NCI-H128 (cell line): ENCODE measurements around the gene NIFK.
"Not testable (repeated sequence)": the region's sequence is repeated elsewhere in the genome, so short reads cannot be mapped to it uniquely, and the experiment has no call there.

Source experiments
- DNase-seq: peaks from one replicate; lab custom pipeline; 2025; ENCODE audit not compliant: unreplicated experiment; lab: John Stamatoyannopoulos, UW

The NIFK gene

GRCh38 chr2:121735518-121736074 is 1.1 kb downstream of the NIFK start:
- DNase-seq = no peak

DNA sequence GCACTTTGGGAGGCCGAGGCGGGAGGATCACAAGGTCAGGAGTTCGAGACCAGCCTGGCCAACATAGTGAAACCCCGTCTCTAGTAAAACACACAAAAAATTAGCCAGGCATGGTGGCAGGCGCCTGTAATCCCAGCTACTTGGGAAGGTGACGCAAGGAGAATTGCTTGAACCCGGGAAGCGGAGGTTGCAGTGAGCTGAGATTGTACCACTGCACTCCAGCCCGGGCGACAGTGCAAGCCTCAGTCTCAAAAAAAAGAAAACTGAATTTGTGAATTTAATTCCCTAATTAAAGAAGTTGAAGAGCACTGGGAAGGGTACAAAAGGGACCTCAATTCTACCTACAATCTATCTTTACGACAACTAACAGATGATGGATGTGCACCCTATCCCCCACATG is 2.1 kb downstream of the NIFK start:
- not testable (repeated sequence) for DNase-seq

- DNase-seq = no peak
Measured at GRCh38 chr2:121731366-121731765, 5.3 kb downstream of the NIFK start.

DNA sequence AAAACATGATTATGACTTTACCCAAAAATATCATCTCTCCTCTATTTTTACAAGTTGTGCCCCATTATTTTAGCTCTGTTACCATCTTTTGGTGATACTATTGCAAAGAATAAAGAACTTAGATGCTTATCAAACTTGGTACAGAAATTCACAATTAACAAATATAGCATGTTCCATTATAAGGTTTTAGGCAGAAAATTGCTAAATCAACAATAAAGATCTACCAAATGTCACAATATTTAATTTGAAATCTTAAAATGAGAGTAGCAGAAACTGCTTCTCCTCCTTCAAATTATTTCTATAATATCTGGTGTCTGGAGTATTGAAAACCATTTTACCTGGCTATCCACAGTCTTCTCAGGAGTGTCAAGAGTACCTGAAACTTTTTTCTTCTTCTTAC is 8.7 kb downstream of the NIFK start:
- DNase-seq = no peak

GRCh38 chr2:121727332-121727731 is 9.3 kb downstream of the NIFK start:
- no peak for DNase-seq

- no peak for DNase-seq
Measured at GRCh38 chr2:121723316-121723715, 13.4 kb downstream of the NIFK start.

GRCh38 chr2:121722479-121722878 is 14.2 kb downstream of the NIFK start:
- DNase-seq = no peak

DNA sequence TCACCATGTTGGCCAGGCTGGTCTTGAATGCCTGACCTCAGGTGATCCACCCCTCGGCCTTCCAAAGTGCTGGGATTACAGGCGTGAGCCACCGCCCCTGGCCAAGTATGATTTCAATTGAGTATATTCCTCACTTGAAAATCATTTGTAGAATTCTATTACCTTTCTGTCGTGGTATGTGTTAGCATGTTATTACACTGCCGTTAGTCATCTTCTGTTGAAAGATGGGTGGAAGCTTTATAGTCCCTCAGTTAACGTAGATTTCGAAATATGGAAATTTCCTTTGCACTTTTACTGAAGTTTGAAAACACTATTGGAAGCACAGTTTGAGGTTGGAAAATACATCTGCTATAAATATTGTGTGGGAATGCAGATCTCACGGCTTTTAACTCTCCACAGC is 14.7 kb downstream of the NIFK start:
- DNase-seq = no peak

- no peak for DNase-seq
Measured at GRCh38 chr2:121717529-121717928, 19.1 kb downstream of the NIFK start.

DNA sequence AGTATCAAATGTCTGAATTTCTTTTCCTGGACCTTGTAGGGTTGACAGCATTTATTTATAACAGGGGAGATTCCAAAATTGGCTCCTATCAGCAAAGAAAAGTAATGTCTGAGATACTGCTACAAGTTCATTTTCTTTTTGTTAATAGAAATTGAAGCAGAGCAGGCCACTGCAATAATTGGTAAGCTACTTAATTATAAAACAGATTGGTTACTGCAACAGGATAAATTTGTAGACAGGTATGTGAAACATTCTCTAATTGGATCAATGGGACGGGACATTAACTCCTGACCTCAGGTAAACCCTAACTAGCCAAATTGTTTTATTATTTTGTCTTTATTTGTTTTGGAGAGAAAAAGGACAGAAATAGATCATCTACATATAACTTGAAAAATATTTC is 20.5 kb downstream of the NIFK start:
- DNase-seq = no peak

DNA sequence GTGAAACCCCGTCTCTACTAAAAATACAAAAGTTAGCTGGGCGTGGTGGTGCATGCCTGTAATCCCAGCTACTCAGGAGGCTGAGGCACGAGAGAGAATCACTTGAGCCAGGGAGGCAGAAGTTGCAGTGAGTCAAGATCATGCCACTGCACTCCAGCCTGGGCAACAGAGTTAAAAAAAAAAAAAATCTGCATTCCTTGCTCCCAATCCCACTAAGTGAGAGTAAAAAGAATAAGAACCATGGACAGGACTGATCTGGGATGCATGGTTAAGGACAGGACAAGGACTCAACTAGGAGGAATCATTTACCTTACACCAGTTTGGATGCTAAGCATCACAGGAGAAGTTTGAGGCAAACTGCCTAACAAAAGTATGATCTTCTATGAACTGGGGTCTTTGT is 25.2 kb downstream of the NIFK start:
- DNase-seq = not testable (repeated sequence)

GRCh38 chr2:121710470-121711170 is 26.1 kb downstream of the NIFK start:
- no peak for DNase-seq

GRCh38 chr2:121709776-121710469 is 26.8 kb downstream of the NIFK start:
- DNase-seq = no peak

DNA sequence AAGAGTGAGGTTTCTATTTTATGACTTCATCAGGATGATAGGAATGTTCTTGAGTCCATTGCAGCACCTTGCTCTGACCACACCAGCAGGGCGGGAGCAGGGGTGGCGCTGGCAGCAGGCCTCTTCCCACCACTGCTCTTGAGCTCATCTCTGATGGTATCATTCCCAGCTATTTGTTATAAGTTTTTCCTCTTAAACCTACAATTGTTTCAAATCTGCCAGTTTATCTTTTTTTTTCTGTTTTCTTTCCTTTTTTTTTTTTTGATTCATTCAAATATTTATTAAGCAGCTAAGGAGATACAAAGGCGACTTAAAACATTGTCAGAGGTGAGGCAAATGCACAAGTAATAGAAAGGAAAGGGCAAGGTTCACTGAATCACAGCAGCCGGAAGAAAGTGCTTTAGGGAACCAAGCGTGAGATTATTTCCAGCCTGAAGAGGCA is 28.7 kb downstream of the NIFK start:
- no peak for DNase-seq

DNA sequence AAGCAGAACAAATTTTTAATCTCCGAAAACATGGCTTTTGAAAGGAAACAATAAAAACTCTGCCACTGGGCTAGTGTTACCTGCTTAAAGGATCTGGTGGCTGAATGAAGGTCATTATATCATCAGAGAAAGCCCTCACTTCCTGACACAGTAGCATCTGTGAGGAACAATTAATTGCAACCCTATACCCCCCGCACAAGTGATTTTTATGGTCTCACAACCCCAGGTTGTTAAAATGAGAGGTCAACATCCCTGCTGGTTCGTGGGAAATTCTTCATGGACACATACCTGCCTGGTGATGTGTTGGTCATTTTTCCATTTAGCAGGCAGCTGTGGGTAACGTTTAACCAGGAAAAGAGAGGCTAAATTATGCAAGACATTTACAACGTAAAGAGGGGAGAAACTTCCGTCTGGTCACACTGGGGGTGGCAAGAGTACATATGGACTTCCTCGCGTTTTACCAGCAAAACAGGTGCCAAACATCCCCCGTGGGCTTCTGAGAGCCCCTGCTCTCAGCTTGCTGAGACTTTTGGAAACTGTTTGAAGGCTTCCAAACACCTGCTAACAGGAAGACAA is 29.2 kb downstream of the NIFK start:
- no peak for DNase-seq

DNA sequence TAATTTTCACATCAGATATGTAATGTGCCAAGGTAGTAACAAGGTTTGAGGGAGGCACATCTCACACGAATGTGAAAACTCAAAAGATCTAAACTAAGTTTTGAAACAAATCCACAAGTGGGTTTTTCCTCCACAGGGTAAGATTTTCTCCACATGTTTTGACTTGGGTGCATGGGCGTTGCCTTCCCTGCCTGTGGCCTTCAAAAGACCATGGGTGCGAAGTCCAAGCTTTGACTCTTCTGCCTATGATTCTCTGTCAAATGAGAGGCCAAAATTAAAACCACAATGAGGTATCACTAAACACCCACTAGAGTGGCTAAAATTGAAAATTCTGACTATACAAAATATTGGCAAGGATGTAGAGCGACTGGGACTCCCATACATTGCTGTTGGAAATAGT is 30.7 kb downstream of the NIFK start:
- DNase-seq = no peak

DNA sequence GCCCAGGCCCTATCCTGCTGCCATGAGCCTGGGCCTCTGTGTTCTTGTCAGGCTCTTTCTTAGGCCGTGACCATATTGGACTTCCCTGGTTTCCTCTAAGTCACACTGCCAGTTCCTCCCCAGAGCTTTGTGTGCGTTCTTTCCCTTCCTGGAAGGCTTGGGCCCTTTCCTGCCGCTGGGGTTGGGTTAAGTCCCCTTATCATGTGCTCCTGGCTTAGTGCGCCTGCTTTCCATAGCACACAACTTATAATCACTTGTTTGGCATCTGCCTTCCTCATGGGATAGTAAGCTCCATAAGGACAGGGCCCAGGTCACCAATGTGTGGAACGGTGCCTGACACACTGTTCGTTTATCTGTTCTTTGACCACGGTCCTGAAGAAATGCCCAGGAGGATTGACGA is 31.3 kb downstream of the NIFK start:
- DNase-seq = no peak

DNA sequence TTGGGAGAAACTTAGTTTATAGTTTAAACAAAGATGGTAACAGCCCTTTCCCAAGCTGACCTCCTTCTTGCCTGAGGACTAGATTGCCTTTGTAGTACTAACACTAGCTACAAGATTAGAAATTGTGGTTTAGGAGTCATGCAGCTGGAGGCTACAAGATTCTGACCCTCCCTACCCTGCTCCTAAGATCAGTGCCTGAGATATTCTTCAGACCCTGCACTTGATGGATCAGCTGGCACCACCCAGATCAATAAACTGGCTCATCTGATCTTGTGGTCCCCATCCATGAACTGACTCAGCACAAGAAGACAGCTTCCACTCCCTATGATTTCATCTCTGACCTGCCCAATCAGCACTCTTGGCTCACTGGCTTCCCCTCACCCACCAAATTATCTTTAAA is 34.9 kb downstream of the NIFK start:
- not testable (repeated sequence) for DNase-seq

DNA sequence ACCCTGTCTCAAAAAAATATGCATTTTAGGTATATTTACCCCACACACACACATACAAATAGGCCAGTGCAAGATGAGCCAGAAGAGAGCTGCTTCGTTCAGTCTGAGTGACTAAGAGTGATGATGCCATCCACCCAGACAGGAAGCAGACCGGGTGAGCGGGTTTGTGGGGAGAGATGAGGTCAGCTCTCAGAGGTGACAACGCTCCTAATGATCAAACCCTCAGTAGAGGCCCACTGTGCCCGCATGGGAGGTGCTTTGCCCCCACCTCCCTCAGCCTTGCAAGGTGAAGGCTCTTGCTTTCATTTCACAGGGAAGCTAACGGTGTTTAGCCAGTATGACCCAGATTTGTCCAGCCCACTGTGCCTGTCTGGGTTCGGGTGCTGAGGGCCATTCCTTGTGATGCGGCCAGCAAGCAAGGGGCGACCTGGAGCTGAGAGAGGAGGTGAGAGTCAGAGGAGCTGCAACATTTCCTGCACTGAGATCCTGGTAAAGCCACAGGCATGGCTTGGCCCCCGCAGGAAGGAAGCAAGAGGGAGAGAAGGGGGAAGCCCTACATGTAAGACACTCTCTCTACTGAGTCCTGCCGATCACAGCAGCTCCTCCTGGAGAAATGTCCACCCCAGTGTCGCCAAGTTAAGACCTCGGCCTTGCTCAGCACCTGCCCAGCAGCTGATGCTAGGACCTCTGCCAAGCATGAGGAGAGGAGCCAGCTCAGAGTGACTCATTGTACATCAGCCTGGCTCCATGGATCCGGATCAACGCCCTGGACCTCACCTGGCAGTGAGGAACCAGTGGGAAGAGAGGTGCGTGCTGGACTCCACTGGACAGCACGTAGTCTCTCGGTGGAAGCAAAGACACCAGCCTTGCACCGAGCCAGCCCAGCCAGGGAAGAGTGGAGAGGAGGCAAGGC is 37.0 kb downstream of the NIFK start:
- no peak for DNase-seq

GRCh38 chr2:121698318-121698930 is 38.3 kb downstream of the NIFK start:
- no peak for DNase-seq
